ENCODE measurements around the gene CMIP.

The CMIP gene

DNA sequence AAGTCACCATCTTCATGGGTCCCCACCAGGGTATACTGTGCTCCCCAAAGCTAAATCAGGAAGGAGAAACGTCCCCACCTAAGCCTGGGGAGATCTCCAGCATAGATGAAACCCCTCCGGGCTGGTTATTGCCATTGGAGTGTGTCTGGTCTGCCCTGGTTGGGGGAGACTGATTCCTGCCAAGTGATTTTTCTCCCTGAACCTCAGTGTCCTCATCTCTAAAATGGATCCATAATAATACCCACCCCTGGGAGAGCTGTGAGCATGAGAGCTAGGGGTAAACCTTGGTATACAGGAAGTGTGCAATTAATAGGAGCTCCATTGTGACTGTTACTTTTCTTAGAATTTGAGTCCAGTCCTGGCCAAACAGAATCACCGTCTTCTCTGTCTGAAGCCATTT, 111.1 kb downstream of the CMIP start:
- Histone ChIP-seq H3K9me3 (ENCODE audit: insufficient read depth, low read length, severe bottlenecking) (no peaks in the 10 kb centered on the region), H3K9ac (ENCODE audit: low read depth, low read length) (no peak overlapping the region), H4K20me1 (ENCODE audit: insufficient read depth, low read length) (peaks cover 84% of the 10 kb centered on the region), H3K27ac (ENCODE audit: low read length) (no peak overlapping the region), H3K4me3 (ENCODE audit: low read depth in 1 of 2, low read length in 2 of 2) (no peak overlapping the region), H3K27me3 (ENCODE audit: insufficient read depth, low read length, poor library complexity) (no peaks in the 10 kb centered on the region), H3K4me1 (ENCODE audit: insufficient read depth, low read length) (no peaks in the 10 kb centered on the region), H3K79me2 (ENCODE audit: insufficient read depth, low read length) (peaks cover 93% of the 10 kb centered on the region), H3K4me2 (ENCODE audit: insufficient read depth, low read length) (no peak overlapping the region), H3K36me3 (ENCODE audit: insufficient read depth, low read length) (0 out of 2 replicates have a peak, but pooled peaks cover 7% of the 10 kb centered on the region), H2AFZ (ENCODE audit: low read depth, low read length) (no peak overlapping the region)
- TF ChIP-seq EZH2 (IDR thresholded peaks at IDR 0.05; ENCODE audit: borderline replicate concordance, low read depth, low read length, severe bottlenecking), result no peak
- TF ChIP-seq, protein P1, sequence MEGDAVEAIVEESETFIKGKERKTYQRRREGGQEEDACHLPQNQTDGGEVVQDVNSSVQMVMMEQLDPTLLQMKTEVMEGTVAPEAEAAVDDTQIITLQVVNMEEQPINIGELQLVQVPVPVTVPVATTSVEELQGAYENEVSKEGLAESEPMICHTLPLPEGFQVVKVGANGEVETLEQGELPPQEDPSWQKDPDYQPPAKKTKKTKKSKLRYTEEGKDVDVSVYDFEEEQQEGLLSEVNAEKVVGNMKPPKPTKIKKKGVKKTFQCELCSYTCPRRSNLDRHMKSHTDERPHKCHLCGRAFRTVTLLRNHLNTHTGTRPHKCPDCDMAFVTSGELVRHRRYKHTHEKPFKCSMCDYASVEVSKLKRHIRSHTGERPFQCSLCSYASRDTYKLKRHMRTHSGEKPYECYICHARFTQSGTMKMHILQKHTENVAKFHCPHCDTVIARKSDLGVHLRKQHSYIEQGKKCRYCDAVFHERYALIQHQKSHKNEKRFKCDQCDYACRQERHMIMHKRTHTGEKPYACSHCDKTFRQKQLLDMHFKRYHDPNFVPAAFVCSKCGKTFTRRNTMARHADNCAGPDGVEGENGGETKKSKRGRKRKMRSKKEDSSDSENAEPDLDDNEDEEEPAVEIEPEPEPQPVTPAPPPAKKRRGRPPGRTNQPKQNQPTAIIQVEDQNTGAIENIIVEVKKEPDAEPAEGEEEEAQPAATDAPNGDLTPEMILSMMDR (IDR thresholded peaks at IDR 0.05; ENCODE audit: borderline replicate concordance, extremely low read depth, low read length, poor library complexity, severe bottlenecking), result no peak
- no peak for DNase-seq
- ATAC-seq (ENCODE audit: insufficient read depth, low read depth), result no peak

DNA sequence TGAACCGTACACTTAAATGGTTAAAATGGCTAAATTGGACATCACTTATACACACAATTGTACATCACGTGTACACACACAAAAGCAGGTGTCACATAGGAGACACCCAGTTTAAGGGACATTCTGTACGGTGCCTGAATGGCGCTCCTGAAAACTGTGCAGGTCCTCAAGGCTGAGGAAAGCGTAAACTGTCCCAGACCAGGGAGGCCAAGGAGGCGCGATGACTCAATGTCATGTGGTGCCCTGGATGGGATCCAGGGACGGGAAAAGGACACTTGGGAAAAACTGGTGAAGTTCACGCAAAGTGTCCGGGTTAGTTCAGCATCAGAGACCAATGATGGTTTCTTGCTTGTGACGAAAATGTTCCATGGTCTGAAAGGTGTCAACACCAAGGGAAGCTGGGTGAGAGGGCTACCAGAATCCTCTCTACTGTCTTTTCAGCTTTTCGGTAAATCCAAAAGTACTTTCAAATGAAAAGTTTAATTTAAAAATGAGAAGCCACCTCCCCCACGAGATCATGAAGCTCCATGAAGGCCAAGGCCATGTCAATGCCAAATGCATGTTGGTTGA, 112.2 kb downstream of the CMIP start:
- Histone ChIP-seq H3K27ac (ENCODE audit: low read length) (no peak overlapping the region), H4K20me1 (ENCODE audit: insufficient read depth, low read length) (peaks cover 84% of the 10 kb centered on the region), H3K36me3 (ENCODE audit: insufficient read depth, low read length) (0 out of 2 replicates have a peak, but pooled peaks cover 7% of the 10 kb centered on the region), H3K9ac (ENCODE audit: low read depth, low read length) (no peak overlapping the region), H3K79me2 (ENCODE audit: insufficient read depth, low read length) (peaks cover 93% of the 10 kb centered on the region), H3K4me1 (ENCODE audit: insufficient read depth, low read length) (no peaks in the 10 kb centered on the region), H3K4me2 (ENCODE audit: insufficient read depth, low read length) (no peak overlapping the region), H3K9me3 (ENCODE audit: insufficient read depth, low read length, severe bottlenecking) (no peaks in the 10 kb centered on the region), H3K27me3 (ENCODE audit: insufficient read depth, low read length, poor library complexity) (no peaks in the 10 kb centered on the region), H2AFZ (ENCODE audit: low read depth, low read length) (no peak overlapping the region), H3K4me3 (ENCODE audit: low read depth in 1 of 2, low read length in 2 of 2) (no peak overlapping the region)
- DNase-seq (no peak), ATAC-seq (ENCODE audit: insufficient read depth, low read depth) (no peak)
- no peak for TF ChIP-seq EZH2 (IDR thresholded peaks at IDR 0.05; ENCODE audit: borderline replicate concordance, low read depth, low read length, severe bottlenecking)
- TF ChIP-seq, protein P1 (IDR thresholded peaks at IDR 0.05; ENCODE audit: borderline replicate concordance, extremely low read depth, low read length, poor library complexity, severe bottlenecking), result no peak

DNA sequence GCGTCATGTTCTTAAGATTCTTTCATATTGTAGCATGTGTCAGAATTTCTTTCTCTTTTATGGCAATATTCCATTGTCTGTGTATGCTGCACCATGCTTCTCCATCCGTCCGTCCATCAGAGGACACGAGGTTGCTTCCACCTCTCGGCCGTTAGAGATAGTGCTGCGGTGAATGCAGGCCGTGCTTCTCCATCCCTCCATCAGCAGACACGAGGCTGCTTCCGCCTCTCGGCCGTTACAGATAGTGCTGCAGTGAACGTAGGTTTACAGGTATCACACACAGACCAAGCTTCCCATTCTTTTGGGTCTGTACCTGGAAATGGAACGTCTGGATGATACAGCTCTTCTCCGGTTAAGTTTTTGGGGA, 113.5 kb downstream of the CMIP start:
- no peak overlapping the region for H2AFZ ChIP-seq (ENCODE audit: low read depth, low read length)
- H3K27me3 ChIP-seq (ENCODE audit: insufficient read depth, low read length, poor library complexity), result no peaks in the 10 kb centered on the region
- 0 out of 2 replicates have a peak, but pooled peaks cover 7% of the 10 kb centered on the region for H3K36me3 ChIP-seq (ENCODE audit: insufficient read depth, low read length)
- H3K79me2 ChIP-seq (ENCODE audit: insufficient read depth, low read length), result peaks cover 93% of the 10 kb centered on the region
- no peak overlapping the region for H3K4me2 ChIP-seq (ENCODE audit: insufficient read depth, low read length)
- no peaks in the 10 kb centered on the region for H3K9me3 ChIP-seq (ENCODE audit: insufficient read depth, low read length, severe bottlenecking)
- no peaks in the 10 kb centered on the region for H3K4me1 ChIP-seq (ENCODE audit: insufficient read depth, low read length)
- TF ChIP-seq, protein P1 (IDR thresholded peaks at IDR 0.05; ENCODE audit: borderline replicate concordance, extremely low read depth, low read length, poor library complexity, severe bottlenecking), result no peak
- TF ChIP-seq EZH2 (IDR thresholded peaks at IDR 0.05; ENCODE audit: borderline replicate concordance, low read depth, low read length, severe bottlenecking), result no peak
- DNase-seq (no peak), ATAC-seq (ENCODE audit: insufficient read depth, low read depth) (no peak)
- peaks cover 84% of the 10 kb centered on the region for H4K20me1 ChIP-seq (ENCODE audit: insufficient read depth, low read length)
- no peak overlapping the region for H3K4me3 ChIP-seq (ENCODE audit: low read depth in 1 of 2, low read length in 2 of 2)
- H3K9ac ChIP-seq (ENCODE audit: low read depth, low read length), result no peak overlapping the region
- H3K27ac ChIP-seq (ENCODE audit: low read length), result no peak overlapping the region
